Kidney epithelial cell (primary cell): ENCODE results near the gene PGBD5. TPM values are rescaled to one million over a fixed set of nuclear protein-coding genes. Genes with fewer than 3 reads are reported as not detected.

Experiments
- DNase-seq: peaks from one replicate; pipeline ENCODE4 v3.0.0-alpha.2; 2010; ENCODE audit warnings: low read depth
- H3K27me3 ChIP-seq: 2 replicates; pipeline ENCODE4 v1.6.0; 2011; ENCODE audit warnings: low read length; ENCODE audit not compliant: control insufficient read depth, insufficient read depth
- H3K36me3 ChIP-seq: 2 replicates; pipeline ENCODE4 v1.5.1; 2011; ENCODE audit warnings: low read length; ENCODE audit not compliant: control insufficient read depth, insufficient read depth
- H3K4me3 ChIP-seq: 2 replicates; pipeline ENCODE4 v1.5.1; 2011; ENCODE audit warnings: low read depth, mild to moderate bottlenecking, control low read depth, low read length
- CTCF ChIP-seq: IDR thresholded peaks from 2 replicates; pipeline ENCODE4 v1.5.1; 2011; ENCODE audit warnings: mild to moderate bottlenecking, moderate library complexity, low read length, control low read depth, inconsistent platforms; ENCODE audit not compliant: insufficient read depth, poor library complexity, severe bottlenecking
- total RNA-seq: library from RNA; depleted of rRNA; stranded (reverse); fragments of >200 nt; gene quantifications from 2 replicates; pipeline ENCODE4 v1.2.3, GENCODE V29; 2015

PGBD5 gene
- total RNA-seq, 1 donor from 2014 or later, result 54.0 TPM

- Histone ChIP-seq H3K4me3 (no peak overlapping the region), H3K36me3 (no peaks in the 10 kb centered on the region), H3K27me3 (no peaks in the 10 kb centered on the region)
- TF ChIP-seq CTCF, result no peak
- no peak for DNase-seq
Observed at GRCh38 chr1:230396966-230397365, 29.2 kb downstream of the PGBD5 start.

- no peak for DNase-seq
- TF ChIP-seq CTCF, result no peak
- no peaks in the 10 kb centered on the region for H3K27me3 ChIP-seq
- no peak overlapping the region for H3K4me3 ChIP-seq
- no peaks in the 10 kb centered on the region for H3K36me3 ChIP-seq
Observed at GRCh38 chr1:230395932-230396331, 30.2 kb downstream of the PGBD5 start.

DNA sequence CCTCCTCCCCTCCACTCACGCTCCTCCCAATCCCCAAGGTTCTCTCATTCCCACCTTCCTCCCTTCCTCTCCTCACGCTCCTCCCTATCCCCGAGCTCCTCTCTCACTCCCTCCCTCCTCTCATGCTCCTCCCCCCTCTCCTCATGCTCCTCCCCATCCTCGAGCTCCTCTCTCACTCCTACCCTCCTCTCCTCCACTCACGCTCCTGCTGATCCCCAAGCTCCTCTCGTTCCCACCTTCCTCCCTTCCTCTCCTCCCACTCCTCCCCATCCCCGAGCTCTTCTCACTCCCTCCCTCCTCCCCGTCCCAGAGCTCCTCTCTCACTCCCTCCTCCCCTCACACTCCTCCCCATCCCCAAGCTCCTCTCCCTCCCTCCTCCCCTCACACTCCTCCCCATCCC lies 31.4 kb downstream of the PGBD5 start:
- H3K4me3 ChIP-seq, result no peak overlapping the region
- H3K27me3 ChIP-seq, result no peaks in the 10 kb centered on the region
- no peak for TF ChIP-seq CTCF
- no peaks in the 10 kb centered on the region for H3K36me3 ChIP-seq
- no peak for DNase-seq

DNA sequence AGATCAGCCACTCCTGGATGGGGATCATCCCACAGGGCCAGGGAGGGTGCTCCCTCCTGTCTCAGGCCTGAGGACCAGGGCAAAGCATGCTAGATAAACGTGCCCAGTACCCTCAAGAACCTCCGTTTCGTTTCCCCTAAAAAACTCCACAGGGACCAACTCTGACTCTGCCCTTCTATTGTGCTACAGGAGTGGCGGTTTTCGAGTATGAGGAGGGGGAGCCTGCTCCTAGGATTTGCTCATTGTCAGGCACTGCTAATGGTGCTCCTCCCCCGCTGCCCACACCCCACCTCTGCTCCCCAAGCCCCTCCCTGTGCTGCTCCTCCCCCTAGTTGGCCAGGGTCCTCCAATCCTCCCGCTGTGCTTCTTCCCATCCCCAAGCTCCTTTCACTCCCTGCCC lies 32.0 kb downstream of the PGBD5 start:
- DNase-seq, result no peak
- TF ChIP-seq CTCF, result no peak
- Histone ChIP-seq H3K4me3 (no peak overlapping the region), H3K27me3 (no peaks in the 10 kb centered on the region), H3K36me3 (no peaks in the 10 kb centered on the region)

DNA sequence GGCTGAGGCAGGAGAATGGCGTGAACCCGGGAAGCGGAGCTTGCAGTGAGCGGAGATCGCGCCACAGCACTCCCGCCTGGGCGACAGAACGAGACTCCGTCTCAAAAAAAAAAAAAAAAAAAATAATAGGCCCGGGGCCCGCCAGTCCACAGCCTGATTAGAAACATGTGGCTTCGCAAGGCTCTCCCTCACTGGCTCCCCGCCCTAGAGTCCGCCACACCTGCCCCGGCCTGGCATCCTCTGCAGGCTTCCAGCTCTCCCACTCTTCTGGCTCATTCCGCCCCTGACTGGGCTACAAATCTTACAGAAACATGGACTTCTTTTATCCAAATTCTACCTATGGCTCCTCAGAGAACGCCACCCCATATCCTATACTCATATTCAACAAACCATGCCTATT lies 32.4 kb downstream of the PGBD5 start:
- no peaks in the 10 kb centered on the region for H3K27me3 ChIP-seq
- DNase-seq, result no peak
- no peak overlapping the region for H3K4me3 ChIP-seq
- no peaks in the 10 kb centered on the region for H3K36me3 ChIP-seq
- TF ChIP-seq CTCF, result no peak

GRCh38 chr1:230392920-230393521 lies 33.1 kb downstream of the PGBD5 start:
- Histone ChIP-seq H3K27me3 (no peaks in the 10 kb centered on the region), H3K4me3 (no peak overlapping the region), H3K36me3 (no peaks in the 10 kb centered on the region)
- no peak for DNase-seq
- no peak for TF ChIP-seq CTCF
